ENCODE data around the gene SCFD2.

Gene SCFD2

GRCh38 chr4:52964561-52965101 lies 401.2 kb downstream of the SCFD2 start:
- no peak for DNase-seq (ENCODE audit: insufficient read length, low spot score)
- no peak for TF ChIP-seq POLR2A (IDR thresholded peaks at IDR 0.05; ENCODE audit: low read depth, low read length)
- FAIRE-seq: no peak

- no peak for TF ChIP-seq POLR2A (IDR thresholded peaks at IDR 0.05; ENCODE audit: low read depth, low read length)
Observed at GRCh38 chr4:52964011-52964410, 401.9 kb downstream of the SCFD2 start.

GRCh38 chr4:52962721-52963120 lies 403.1 kb downstream of the SCFD2 start:
- FAIRE-seq: no peak
- TF ChIP-seq POLR2A (IDR thresholded peaks at IDR 0.05; ENCODE audit: low read depth, low read length): no peak

More at GRCh38 chr4:52964011-52964410, 401.9 kb downstream of the SCFD2 start:
- DNase-seq (ENCODE audit: insufficient read length, low spot score): no peak
- no peak for FAIRE-seq

GRCh38 chr4:52961666-52962412 lies 404.0 kb downstream of the SCFD2 start:
- DNase-seq (ENCODE audit: insufficient read length, low spot score) (no peak), FAIRE-seq (no peak)
- TF ChIP-seq POLR2A (IDR thresholded peaks at IDR 0.05; ENCODE audit: low read depth, low read length): no peak

More at GRCh38 chr4:52962721-52963120, 403.1 kb downstream of the SCFD2 start:
- DNase-seq (ENCODE audit: insufficient read length, low spot score): no peak

- FAIRE-seq (no peak), DNase-seq (ENCODE audit: insufficient read length, low spot score) (no peak)
Observed at GRCh38 chr4:52959541-52959940, 406.3 kb downstream of the SCFD2 start.

GRCh38 chr4:52957835-52958631 lies 407.8 kb downstream of the SCFD2 start:
- FAIRE-seq: no peak
- DNase-seq (ENCODE audit: insufficient read length, low spot score): no peak

More at GRCh38 chr4:52959541-52959940, 406.3 kb downstream of the SCFD2 start:
- no peak for TF ChIP-seq POLR2A (IDR thresholded peaks at IDR 0.05; ENCODE audit: low read depth, low read length)

GRCh38 chr4:52957220-52957686 lies 408.6 kb downstream of the SCFD2 start:
- FAIRE-seq: no peak
- TF ChIP-seq POLR2A (IDR thresholded peaks at IDR 0.05; ENCODE audit: low read depth, low read length): no peak
- no peak for DNase-seq (ENCODE audit: insufficient read length, low spot score)

More at GRCh38 chr4:52957835-52958631, 407.8 kb downstream of the SCFD2 start:
- no peak for TF ChIP-seq POLR2A (IDR thresholded peaks at IDR 0.05; ENCODE audit: low read depth, low read length)

GRCh38 chr4:52956691-52957090 lies 409.2 kb downstream of the SCFD2 start:
- FAIRE-seq (no peak), DNase-seq (ENCODE audit: insufficient read length, low spot score) (no peak)
- TF ChIP-seq POLR2A (IDR thresholded peaks at IDR 0.05; ENCODE audit: low read depth, low read length): no peak

GRCh38 chr4:52954560-52955170 lies 411.2 kb downstream of the SCFD2 start:
- TF ChIP-seq POLR2A (IDR thresholded peaks at IDR 0.05; ENCODE audit: low read depth, low read length): no peak
- no peak for FAIRE-seq
- no peak for DNase-seq (ENCODE audit: insufficient read length, low spot score)

- TF ChIP-seq POLR2A (IDR thresholded peaks at IDR 0.05; ENCODE audit: low read depth, low read length): no peak
- DNase-seq (ENCODE audit: insufficient read length, low spot score) (no peak), FAIRE-seq (no peak)
Observed at GRCh38 chr4:52952540-52952939, 413.3 kb downstream of the SCFD2 start.

- no peak for FAIRE-seq
- TF ChIP-seq POLR2A (IDR thresholded peaks at IDR 0.05; ENCODE audit: low read depth, low read length): no peak
- DNase-seq (ENCODE audit: insufficient read length, low spot score): no peak
Observed at GRCh38 chr4:52951016-52951415, 414.8 kb downstream of the SCFD2 start.

GRCh38 chr4:52950226-52950625 lies 415.6 kb downstream of the SCFD2 start:
- FAIRE-seq: no peak
- no peak for TF ChIP-seq POLR2A (IDR thresholded peaks at IDR 0.05; ENCODE audit: low read depth, low read length)
- DNase-seq (ENCODE audit: insufficient read length, low spot score): no peak

- no peak for TF ChIP-seq POLR2A (IDR thresholded peaks at IDR 0.05; ENCODE audit: low read depth, low read length)
- no peak for FAIRE-seq
- DNase-seq (ENCODE audit: insufficient read length, low spot score): no peak
Observed at GRCh38 chr4:52949336-52949735, 416.5 kb downstream of the SCFD2 start.

GRCh38 chr4:52948057-52948423 lies 417.8 kb downstream of the SCFD2 start:
- TF ChIP-seq POLR2A (IDR thresholded peaks at IDR 0.05; ENCODE audit: low read depth, low read length): no peak
- FAIRE-seq (no peak), DNase-seq (ENCODE audit: insufficient read length, low spot score) (no peak)
